Smooth muscle cell (in vitro differentiated cells): Measurements from ENCODE around the gene PNCK. TPM values are rescaled to one million over a fixed set of nuclear protein-coding genes. Genes with fewer than 3 reads are reported as not detected.

Experiments used
- DNase-seq: peaks from one replicate; lab custom pipeline; 2025; ENCODE audit not compliant: unreplicated experiment; lab: John Stamatoyannopoulos, UW
- H2AFZ ChIP-seq: fragments of 200-600 bp; sonication (generic); 2 replicates; pipeline ENCODE4 v1.6.0; 2016; ENCODE audit warnings: antibody characterized with exemption, low read depth, mild to moderate bottlenecking
- H3F3A ChIP-seq: fragments of 200-600 bp; sonication (generic); 2 replicates; pipeline ENCODE4 v1.6.0; 2017; ENCODE audit warnings: antibody characterized with exemption, low read depth
- H3K27ac ChIP-seq: fragments of 200-600 bp; sonication (generic); 2 replicates; pipeline ENCODE4 v1.5.1; 2016; ENCODE audit warnings: low read depth, mild to moderate bottlenecking
- H3K27me3 ChIP-seq: fragments of 200-600 bp; sonication (generic); 2 replicates; pipeline ENCODE4 v1.6.1; 2016; ENCODE audit warnings: low read depth, mild to moderate bottlenecking
- H3K36me3 ChIP-seq: fragments of 200-600 bp; sonication (generic); 2 replicates; pipeline ENCODE4 v1.5.1; 2016; ENCODE audit warnings: low read depth
- H3K4me1 ChIP-seq: fragments of 200-600 bp; sonication (generic); 2 replicates; pipeline ENCODE4 v1.5.1; 2016; ENCODE audit warnings: low read depth
- H3K4me2 ChIP-seq: fragments of 200-600 bp; sonication (generic); 2 replicates; pipeline ENCODE4 v1.6.0; 2016; ENCODE audit warnings: mild to moderate bottlenecking
- H3K4me3 ChIP-seq: fragments of 200-600 bp; sonication (generic); 2 replicates; pipeline ENCODE4 v1.5.1; 2016; ENCODE audit warnings: mild to moderate bottlenecking
- H3K79me2 ChIP-seq: fragments of 200-600 bp; sonication (generic); 2 replicates; pipeline ENCODE4 v1.6.0; 2016; ENCODE audit warnings: low read depth, mild to moderate bottlenecking
- H3K9ac ChIP-seq: fragments of 200-600 bp; sonication (generic); 2 replicates; pipeline ENCODE4 v1.6.0; 2016; ENCODE audit warnings: low read depth
- H3K9me3 ChIP-seq: fragments of 200-600 bp; sonication (generic); replicated peaks from 2 replicates; pipeline ENCODE4 v1.5.1; 2016; ENCODE audit warnings: low read depth
- H4K20me1 ChIP-seq: fragments of 200-600 bp; sonication (generic); 2 replicates; pipeline ENCODE4 v1.6.0; 2016; ENCODE audit warnings: low read depth
- WGBS: methylation state at CpG from one replicate; pipeline ENCODE4 v1.1.7; 2016; ENCODE audit warnings: low lambda C conversion rate; 5-methylcytosine and 5-hydroxymethylcytosine counted together
- polyA plus RNA-seq: library from polyadenylated mRNA; unstranded; fragments of >200 nt; fragmentation: Nextera tagmentation; extraction: Ambion mirVana; gene quantifications from 2 replicates; pipeline ENCODE4 v1.2.1, GENCODE V29; 2016
- total RNA-seq: library from RNA; depleted of rRNA; stranded (reverse); fragments of >200 nt; gene quantifications from 2 replicates; pipeline ENCODE4 v1.2.3, GENCODE V29; 2014
- TF ChIP-seq, protein P1 (sequence below): fragments of 200-600 bp; sonication (generic); IDR thresholded peaks from 2 replicates; pipeline ENCODE4 v1.5.1; 2017; ENCODE audit warnings: borderline replicate concordance, mild to moderate bottlenecking, antibody characterized with exemption; ENCODE audit not compliant: insufficient read depth, poor library complexity, severe bottlenecking

The PNCK gene
- total RNA-seq (4.0 and 6.4 TPM in 2 replicates), polyA plus RNA-seq (2.8 and 9.2 TPM in 2 replicates)

GRCh38 chrX:153673428-153674218 is at the start of gene PNCK:
PNCK (minus strand) TSS chrX:153673813; CDS start chrX:153673076, 737 bp downstream.
- DNase-seq: no peak
- TF ChIP-seq, protein P1, sequence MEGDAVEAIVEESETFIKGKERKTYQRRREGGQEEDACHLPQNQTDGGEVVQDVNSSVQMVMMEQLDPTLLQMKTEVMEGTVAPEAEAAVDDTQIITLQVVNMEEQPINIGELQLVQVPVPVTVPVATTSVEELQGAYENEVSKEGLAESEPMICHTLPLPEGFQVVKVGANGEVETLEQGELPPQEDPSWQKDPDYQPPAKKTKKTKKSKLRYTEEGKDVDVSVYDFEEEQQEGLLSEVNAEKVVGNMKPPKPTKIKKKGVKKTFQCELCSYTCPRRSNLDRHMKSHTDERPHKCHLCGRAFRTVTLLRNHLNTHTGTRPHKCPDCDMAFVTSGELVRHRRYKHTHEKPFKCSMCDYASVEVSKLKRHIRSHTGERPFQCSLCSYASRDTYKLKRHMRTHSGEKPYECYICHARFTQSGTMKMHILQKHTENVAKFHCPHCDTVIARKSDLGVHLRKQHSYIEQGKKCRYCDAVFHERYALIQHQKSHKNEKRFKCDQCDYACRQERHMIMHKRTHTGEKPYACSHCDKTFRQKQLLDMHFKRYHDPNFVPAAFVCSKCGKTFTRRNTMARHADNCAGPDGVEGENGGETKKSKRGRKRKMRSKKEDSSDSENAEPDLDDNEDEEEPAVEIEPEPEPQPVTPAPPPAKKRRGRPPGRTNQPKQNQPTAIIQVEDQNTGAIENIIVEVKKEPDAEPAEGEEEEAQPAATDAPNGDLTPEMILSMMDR: no peak
- no peak within 1 kb of the TSS for H3K9ac ChIP-seq
- H3K36me3 ChIP-seq: no peaks in the 10 kb centered on the region
- peaks cover 11% of the 10 kb centered on the region for H3K27me3 ChIP-seq
- no peaks in the 10 kb centered on the region for H3K9me3 ChIP-seq
- no peaks in the 10 kb centered on the region for H3K4me1 ChIP-seq
- no peaks in the 10 kb centered on the region for H3K79me2 ChIP-seq
- no peak within 1 kb of the TSS for H3K4me3 ChIP-seq
- no peak within 1 kb of the TSS for H3K4me2 ChIP-seq
- H4K20me1 ChIP-seq: no peaks in the 10 kb centered on the region
- no peaks in the 10 kb centered on the region for H3F3A ChIP-seq
- 41% methylated on average over 30 of the region's 98 CpGs for WGBS
- H2AFZ ChIP-seq: no peak within 1 kb of the TSS
- H3K27ac ChIP-seq: no peak within 1 kb of the TSS

DNA sequence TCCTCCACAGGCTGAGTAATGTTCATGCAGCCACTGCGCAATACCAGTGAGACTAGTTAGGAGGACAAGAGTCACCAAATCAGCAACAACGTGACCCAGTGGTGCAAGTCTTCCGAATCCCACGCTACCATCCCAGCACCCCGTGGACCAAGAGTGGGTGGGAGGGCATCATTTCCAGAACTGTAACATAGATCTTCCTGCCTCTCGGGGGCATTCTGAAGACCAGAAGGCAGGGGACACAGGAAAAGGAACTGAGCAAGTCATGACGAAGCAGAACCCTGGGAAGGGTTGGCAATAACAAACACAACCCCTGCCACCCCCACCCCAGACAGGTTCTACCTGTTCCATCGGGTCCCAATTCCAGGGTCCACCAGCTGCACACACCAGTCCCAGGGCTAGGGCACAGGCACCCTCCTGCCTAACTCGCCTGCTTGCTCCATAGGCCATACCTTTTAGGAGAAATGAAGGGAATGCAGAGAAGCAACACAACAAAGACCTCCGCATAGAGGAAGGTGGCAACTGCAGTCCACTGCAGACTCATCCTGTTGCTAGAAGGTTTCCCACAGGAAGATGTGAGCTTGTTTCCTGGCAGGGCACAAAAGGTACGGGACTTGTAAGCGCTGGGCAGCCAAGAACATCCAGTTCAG is 49.2 kb upstream of the PNCK start:
- Histone ChIP-seq H3K79me2 (peaks cover 26% of the 10 kb centered on the region), H2AFZ (no peak overlapping the region), H3K9ac (peak overlapping the region; percentile 69), H4K20me1 (peaks cover 26% of the 10 kb centered on the region), H3K27me3 (no peaks in the 10 kb centered on the region), H3K4me3 (peak overlapping the region; percentile 72), H3K4me1 (peaks cover 12% of the 10 kb centered on the region), H3K9me3 (no peaks in the 10 kb centered on the region), H3K27ac (peak overlapping the region; percentile 70), H3F3A (no peaks in the 10 kb centered on the region), H3K4me2 (peak overlapping the region; percentile 86), H3K36me3 (no peaks in the 10 kb centered on the region)
- WGBS: 69% methylated on average over 12 of the region's 12 CpGs
- DNase-seq: no peak
- TF ChIP-seq, protein P1: no peak

GRCh38 chrX:153719701-153720100 is 46.1 kb upstream of the PNCK start:
- no peaks in the 10 kb centered on the region for H3K27me3 ChIP-seq
- 71% methylated on average over 2 of the region's 2 CpGs for WGBS
- DNase-seq: no peak

More at GRCh38 chrX:153719701-153720100, 46.1 kb upstream of the PNCK start:
- no peak overlapping the region for H3K4me2 ChIP-seq
- H3K27ac ChIP-seq: no peak overlapping the region
- no peaks in the 10 kb centered on the region for H3K36me3 ChIP-seq
- H3K4me3 ChIP-seq: no peak overlapping the region
- no peaks in the 10 kb centered on the region for H3F3A ChIP-seq
- peaks cover 33% of the 10 kb centered on the region for H4K20me1 ChIP-seq
- H3K4me1 ChIP-seq: peaks cover 12% of the 10 kb centered on the region
- no peak overlapping the region for H3K9ac ChIP-seq
- TF ChIP-seq, protein P1: no peak
- H3K9me3 ChIP-seq: no peaks in the 10 kb centered on the region
- H2AFZ ChIP-seq: no peak overlapping the region
- H3K79me2 ChIP-seq: peaks cover 24% of the 10 kb centered on the region
